GM12878 (cell line): ENCODE measurements around the gene C11orf98. TPM values are rescaled to one million over a fixed set of nuclear protein-coding genes. Genes with fewer than 3 reads are reported as not detected.

Experiments used
- ATAC-seq: fragments of 200-7000 bp; cut with Tn5 transposase; 3 replicates; pipeline ENCODE4 v1.9.1; 2020; ENCODE audit warnings: mild to moderate bottlenecking, moderate library complexity
- BruUV-seq: library from RNA; stranded (reverse); fragments of 400-500 nt; replicated peaks from 2 replicates; lab custom pipeline; 2021; lab: Mats Ljungman, UMichigan
- CTCF ChIA-PET: fragments of 300-600 bp; sonication (Branson Sonifier 250); formaldehyde crosslinking; extraction: SDS; loops from one replicate; lab custom pipeline; 2021; ENCODE audit warnings: inconsistent platforms; lab: Yijun Ruan, JAX
- POLR2A ChIA-PET: fragments of 350-600 bp; formaldehyde crosslinking; extraction: SDS; loops from one replicate; lab custom pipeline; 2021; ENCODE audit warnings: inconsistent platforms; lab: Charles Lee
- RAD21 ChIA-PET: fragments of 300-600 bp; sonication (Branson Sonifier 250); formaldehyde crosslinking; loops from one replicate; lab custom pipeline; 2023; ENCODE audit warnings: antibody characterized with exemption; ENCODE audit not compliant: unreplicated experiment; lab: Charles Lee
- SMC1A ChIA-PET: fragments of 300-600 bp; sonication (Branson Sonifier 250); formaldehyde crosslinking; loops from one replicate; lab custom pipeline; 2023; ENCODE audit not compliant: unreplicated experiment, uncharacterized antibody; lab: Charles Lee
- DNase-seq: peaks from one replicate; pipeline ENCODE4 v3.0.0-alpha.2; 2011; ENCODE audit warnings: low read depth, low spot score
- FAIRE-seq: peaks from 3 replicates; lab custom pipeline; 2011; peaks lifted over from hg19 to GRCh38; lab: Jason Lieb, UNC
- H2AFZ ChIP-seq: 2 replicates; pipeline ENCODE4 v1.6.0; 2011; ENCODE audit warnings: low read depth, low read length, control low read depth; ENCODE audit not compliant: control insufficient read depth
- H3K27ac ChIP-seq: 2 replicates; pipeline ENCODE4 v1.5.1; 2011; ENCODE audit warnings: control low read depth; ENCODE audit not compliant: control insufficient read depth, insufficient read depth
- H3K27me3 ChIP-seq, 2 experiments: replicated peaks in 1 of 2; 2 replicates each; pipeline versions ENCODE4 v1.6.0 to v1.6.1; 2011; ENCODE audit warnings: low read length in 1 of 2; ENCODE audit not compliant: control insufficient read depth in 2 of 2, insufficient read depth in 2 of 2
- H3K36me3 ChIP-seq, 2 experiments: 2 replicates each; pipeline ENCODE4 v1.5.1; 2011; ENCODE audit warnings: low read length in 1 of 2; ENCODE audit not compliant: control insufficient read depth in 2 of 2, insufficient read depth in 2 of 2
- H3K4me1 ChIP-seq: 2 replicates; pipeline ENCODE4 v1.6.1; 2011; ENCODE audit warnings: mild to moderate bottlenecking, low read length, moderate library complexity, mixed read lengths; ENCODE audit not compliant: control insufficient read depth, insufficient read depth
- H3K4me2 ChIP-seq: 2 replicates; pipeline ENCODE4 v1.6.0; 2011; ENCODE audit warnings: control low read depth; ENCODE audit not compliant: control insufficient read depth, insufficient read depth
- H3K4me3 ChIP-seq: fragments of 200-600 bp; sonication (generic); 2 replicates; pipeline ENCODE4 v1.5.1; 2016
- H3K79me2 ChIP-seq: 2 replicates; pipeline ENCODE4 v1.6.0; 2011; ENCODE audit warnings: low read length; ENCODE audit not compliant: control insufficient read depth, insufficient read depth
- H3K9ac ChIP-seq: 2 replicates; pipeline ENCODE4 v1.8.0; 2011; ENCODE audit warnings: low read length, control low read depth, mixed read lengths; ENCODE audit not compliant: control insufficient read depth, insufficient read depth
- H3K9me3 ChIP-seq: replicated peaks from 3 replicates; pipeline ENCODE4 v1.5.1; 2011; ENCODE audit warnings: mild to moderate bottlenecking, low read length; ENCODE audit not compliant: control insufficient read depth, insufficient read depth
- H4K20me1 ChIP-seq: 2 replicates; pipeline ENCODE4 v1.6.0; 2011; ENCODE audit not compliant: control insufficient read depth, insufficient read depth
- CHD1 ChIP-seq: IDR thresholded peaks from 2 replicates; pipeline ENCODE4 v1.6.1; 2012; ENCODE audit warnings: low read depth, low read length, improper control_type of control experiment
- GATAD2B ChIP-seq: fragments of 450-650 bp; conservative IDR thresholded peaks from 2 replicates; pipeline ENCODE4 v1.6.1; 2017; ENCODE audit warnings: low read depth, mild to moderate bottlenecking, moderate library complexity
- WGBS: methylation state at CpG from one replicate; pipeline ENCODE4 v1.1.6; 2016; ENCODE audit warnings: low lambda C conversion rate; ENCODE audit not compliant: insufficient replicate concordance, insufficient coverage; ENCODE audit errors: missing lambda C conversion rate; 5-methylcytosine and 5-hydroxymethylcytosine counted together
- in situ Hi-C: fragments of 300-500 bp; cut with MboI; formaldehyde crosslinking; loops from 9 replicates; pipeline ENCODE4 v1.14.3; 2018; ENCODE audit warnings: mixed read lengths
- intact Hi-C: fragments of 100-400 bp; cut with micrococcal nuclease; formaldehyde crosslinking; loops from one replicate; pipeline ENCODE4 v1.14.2; 2022; ENCODE audit not compliant: unreplicated experiment
- polyA plus RNA-seq, 11 experiments: library from polyadenylated mRNA; depleted of rRNA in 4 of 11; unstranded in 6 of 11; stranded (reverse) in 5 of 11; fragments of >200 nt; fragmentation: Nextera tagmentation in 4 of 11; fragmentation: Illumina TruSeq in 1 of 11; extraction: Ambion mirVana in 4 of 11; extraction: Trizol in 1 of 11; gene quantifications; 1 replicate in 1 of 11; 2 replicates in 10 of 11; pipeline versions ENCODE4 v1.2.1 to v1.2.3, GENCODE V29; 2011 to 2016; ENCODE audit warnings: inconsistent platforms in 2 of 11, missing spikeins in 2 of 11, low read depth in 1 of 11
- total RNA-seq, 4 experiments: library from RNA; depleted of rRNA in 3 of 4; stranded (reverse); fragments of >200 nt in 3 of 4; fragmentation: Illumina TruSeq in 1 of 4; extraction: Trizol in 1 of 4; gene quantifications; 2 replicates each; pipeline versions ENCODE4 v1.2.1 to v1.2.3, GENCODE V29; 2013 to 2021
- TF ChIP-seq, protein P1 (sequence below): fragments of 150-350 bp; IDR thresholded peaks from 2 replicates; pipeline ENCODE4 v1.6.1; 2016; ENCODE audit warnings: low read depth, low read length

The C11orf98 gene
- total and polyA plus RNA-seq, 10 of the 15 experiments (the other 5 are each of a cell fraction or from before 2014, with no cell fraction given), result 62.5 to 270 (median 162) TPM

DNA sequence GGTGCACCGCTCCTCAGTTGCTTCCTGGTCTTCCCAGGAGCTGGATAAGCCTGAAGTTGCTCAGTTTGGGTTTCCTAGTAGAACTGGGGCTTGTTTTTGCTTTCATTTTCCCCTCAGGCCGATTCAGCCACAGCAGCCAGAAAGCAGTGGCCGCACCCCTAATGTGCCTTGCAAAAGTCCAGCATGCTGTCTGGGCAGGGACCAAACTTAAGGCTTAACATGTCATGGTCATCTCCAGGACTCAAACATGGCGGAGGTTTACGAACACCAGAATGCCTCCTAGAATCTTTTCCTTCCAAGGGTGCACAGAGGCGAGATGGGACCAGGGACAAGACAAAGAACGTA, 45.0 kb upstream of the C11orf98 start:
- Histone ChIP-seq H3K36me3 (peaks cover 17 to 21% of the 10 kb centered on the region in 2 experiments), H3K4me3 (peak overlapping the region; percentile 59), H3K79me2 (no peaks in the 10 kb centered on the region), H3K27me3 (no peaks in the 10 kb centered on the region), H3K4me1 (peaks cover 42% of the 10 kb centered on the region), H3K9ac (peak overlapping the region; percentile 90), H3K9me3 (no peaks in the 10 kb centered on the region), H3K4me2 (peak overlapping the region; percentile 86), H2AFZ (peak overlapping the region; percentile 84), H4K20me1 (no peaks in the 10 kb centered on the region), H3K27ac (peak overlapping the region; percentile 88)
- RAD21 ChIA-PET, result interaction anchor here (0.5 to 1.8 kb wide), 7 partner anchors 17 to 153 kb away, joined by 3 to 8 read pairs (median 6); partner anchors contain the start of genes C11orf98, CSKMT, HNRNPUL2 and TUT1
- SMC1A ChIA-PET, result interaction anchor here (1.1 to 5.3 kb wide), 7 partner anchors 14 to 153 kb away, joined by 3 to 26 read pairs (median 3); partner anchors contain the start of genes HNRNPUL2, MTA2 and TTC9C
- in situ Hi-C loops, result no loop called here
- ATAC-seq (peak; percentile 5), DNase-seq (no peak), FAIRE-seq (no peak)
- intact Hi-C loops, result no loop called here
- WGBS, result 77% methylated on average over 7 of the region's 7 CpGs
- TF ChIP-seq CHD1, result 0 out of 2 replicates have a peak, but pooled peaks have one; percentile 8
- TF ChIP-seq, protein P1, sequence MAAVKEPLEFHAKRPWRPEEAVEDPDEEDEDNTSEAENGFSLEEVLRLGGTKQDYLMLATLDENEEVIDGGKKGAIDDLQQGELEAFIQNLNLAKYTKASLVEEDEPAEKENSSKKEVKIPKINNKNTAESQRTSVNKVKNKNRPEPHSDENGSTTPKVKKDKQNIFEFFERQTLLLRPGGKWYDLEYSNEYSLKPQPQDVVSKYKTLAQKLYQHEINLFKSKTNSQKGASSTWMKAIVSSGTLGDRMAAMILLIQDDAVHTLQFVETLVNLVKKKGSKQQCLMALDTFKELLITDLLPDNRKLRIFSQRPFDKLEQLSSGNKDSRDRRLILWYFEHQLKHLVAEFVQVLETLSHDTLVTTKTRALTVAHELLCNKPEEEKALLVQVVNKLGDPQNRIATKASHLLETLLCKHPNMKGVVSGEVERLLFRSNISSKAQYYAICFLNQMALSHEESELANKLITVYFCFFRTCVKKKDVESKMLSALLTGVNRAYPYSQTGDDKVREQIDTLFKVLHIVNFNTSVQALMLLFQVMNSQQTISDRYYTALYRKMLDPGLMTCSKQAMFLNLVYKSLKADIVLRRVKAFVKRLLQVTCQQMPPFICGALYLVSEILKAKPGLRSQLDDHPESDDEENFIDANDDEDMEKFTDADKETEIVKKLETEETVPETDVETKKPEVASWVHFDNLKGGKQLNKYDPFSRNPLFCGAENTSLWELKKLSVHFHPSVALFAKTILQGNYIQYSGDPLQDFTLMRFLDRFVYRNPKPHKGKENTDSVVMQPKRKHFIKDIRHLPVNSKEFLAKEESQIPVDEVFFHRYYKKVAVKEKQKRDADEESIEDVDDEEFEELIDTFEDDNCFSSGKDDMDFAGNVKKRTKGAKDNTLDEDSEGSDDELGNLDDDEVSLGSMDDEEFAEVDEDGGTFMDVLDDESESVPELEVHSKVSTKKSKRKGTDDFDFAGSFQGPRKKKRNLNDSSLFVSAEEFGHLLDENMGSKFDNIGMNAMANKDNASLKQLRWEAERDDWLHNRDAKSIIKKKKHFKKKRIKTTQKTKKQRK, result no peak
- 0 out of 2 replicates have a peak, but pooled peaks have one; percentile 11 for TF ChIP-seq GATAD2B
- BruUV-seq, result TSS peak; percentile 98
- POLR2A ChIA-PET, result interaction anchor here (0.5 to 7.6 kb wide), 16 partner anchors 17 to 151 kb away, joined by 3 to 79 read pairs (median 4); partner anchors contain the start of genes B3GAT3, C11orf98, CSKMT and HNRNPUL2
- CTCF ChIA-PET, result interaction anchor here (1.6 to 5.0 kb wide), 3 partner anchors 13 to 17 kb away, joined by 6 to 21 read pairs (median 6); partner anchors contain the start of genes HNRNPUL2 and TTC9C
